ENCODE data around the gene ATG7.
"Not testable (repeated sequence)": the region's sequence is repeated elsewhere in the genome, so short reads cannot be mapped to it uniquely, and the experiment has no call there.

ATG7 gene

DNA sequence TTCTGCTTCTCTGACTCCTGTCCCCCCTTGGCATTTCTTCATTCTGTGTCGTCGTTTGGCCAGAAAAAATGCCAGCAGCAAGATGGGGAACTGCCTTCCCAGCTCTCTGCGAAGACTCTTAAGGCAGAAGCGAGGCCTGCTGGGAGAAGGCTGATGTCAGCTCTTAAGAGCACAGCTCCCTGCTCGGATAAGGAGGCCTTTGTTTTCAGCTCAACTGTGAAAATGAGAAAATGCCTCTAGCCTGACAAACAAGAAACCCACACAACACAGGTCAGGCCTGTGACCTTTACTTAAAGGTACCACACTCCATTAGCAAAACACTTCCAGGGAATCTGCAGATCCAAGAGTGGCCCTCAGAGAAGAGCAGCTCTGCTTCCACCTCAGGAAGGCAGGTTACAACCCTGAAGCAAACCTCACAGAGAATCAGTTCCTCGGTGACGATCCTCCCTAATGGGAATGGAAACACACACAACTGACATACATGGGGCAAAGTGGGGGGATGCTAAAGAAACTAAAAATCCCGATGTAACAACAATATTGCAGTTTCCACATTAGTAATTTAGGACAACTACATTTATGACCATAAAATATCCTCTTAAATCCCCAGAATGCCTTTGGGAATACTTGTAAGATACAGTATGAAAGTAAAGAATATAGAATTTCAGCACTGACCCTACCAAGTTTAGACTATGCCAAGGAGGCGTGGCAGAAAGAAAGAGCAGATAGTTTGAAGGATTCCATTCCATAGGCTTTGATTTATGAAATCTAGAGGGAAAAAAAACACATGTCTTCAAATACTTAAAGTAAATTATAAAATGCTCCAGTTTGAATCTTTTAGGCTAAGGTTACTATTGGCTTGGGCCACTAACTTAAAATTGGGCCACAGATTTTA lies 319.4 kb downstream of the ATG7 start:
- no peak for DNase-seq (ENCODE audit: low spot score)

DNA sequence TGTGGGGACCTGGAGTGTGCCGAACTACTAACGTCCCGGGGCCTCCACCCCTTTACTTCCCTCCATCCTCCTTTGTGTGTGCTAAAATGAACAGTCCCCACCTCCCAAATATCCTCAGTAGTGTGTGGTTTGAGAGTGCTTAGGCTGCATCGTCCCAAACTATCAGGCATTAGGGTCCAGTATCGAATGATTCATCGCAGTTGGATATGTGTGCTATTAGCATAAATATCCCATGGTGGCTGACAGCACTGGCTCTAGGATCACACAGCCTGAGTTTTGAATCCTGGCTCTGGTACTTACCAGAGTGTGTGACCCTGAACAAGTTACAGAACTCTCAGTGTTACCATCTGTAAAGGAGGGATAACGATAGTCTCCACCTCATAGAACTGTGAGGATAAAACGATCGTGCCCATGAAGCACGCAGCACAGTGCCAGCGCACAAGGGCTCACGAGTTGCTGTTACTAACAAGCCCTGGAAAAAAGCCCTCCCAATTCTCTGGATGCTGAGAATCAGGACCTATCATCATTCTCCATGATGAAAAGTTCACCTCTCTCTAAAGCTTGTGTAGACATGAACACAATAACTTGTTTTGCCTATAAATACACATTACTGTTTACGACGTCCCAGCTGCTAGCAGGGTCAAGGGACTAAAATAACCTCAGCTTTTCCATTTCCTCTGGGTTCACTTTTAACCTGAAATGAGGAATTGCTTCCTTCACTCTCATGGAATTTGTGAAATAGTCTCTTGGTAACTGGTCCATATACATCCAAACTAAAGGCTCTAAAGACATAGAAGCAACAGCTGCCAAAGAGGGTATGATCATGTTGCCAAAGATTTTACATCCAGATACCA lies 320.5 kb downstream of the ATG7 start:
- DNase-seq (ENCODE audit: low spot score) = no peak

DNA sequence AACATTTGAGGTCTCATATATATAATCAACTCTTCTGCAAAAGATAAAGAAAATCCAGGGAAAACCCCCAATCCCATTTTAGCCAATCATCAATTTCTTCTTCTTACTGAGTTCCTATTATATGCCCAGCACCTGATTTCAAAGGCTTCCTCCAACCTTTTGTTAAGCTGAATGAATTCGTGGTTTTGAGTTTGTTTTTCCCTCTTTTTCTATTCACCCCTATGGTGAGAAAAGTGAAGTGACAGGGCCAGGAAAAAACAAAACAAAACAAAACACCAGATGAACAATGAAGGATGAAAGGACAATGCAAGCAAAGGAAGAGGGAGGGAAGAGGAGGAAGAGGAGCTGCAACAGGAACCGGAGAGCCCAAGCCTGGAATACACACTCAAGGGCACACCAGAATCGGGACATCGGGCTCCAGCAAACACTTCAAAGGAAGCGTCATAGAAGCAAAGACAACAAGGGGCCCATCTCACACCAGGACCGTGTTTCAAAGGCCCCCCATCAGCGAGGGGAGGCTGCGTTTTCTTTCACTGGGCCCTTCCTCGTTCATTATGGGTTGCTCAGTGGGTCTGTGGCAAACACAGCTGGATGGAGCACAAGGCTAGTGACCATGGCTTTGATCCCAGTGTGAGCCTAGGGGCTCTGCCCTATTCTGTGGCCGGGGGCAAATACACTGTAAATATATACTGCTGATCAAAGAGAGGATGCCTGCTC lies 321.3 kb downstream of the ATG7 start:
- DNase-seq (ENCODE audit: low spot score) = no peak

DNA sequence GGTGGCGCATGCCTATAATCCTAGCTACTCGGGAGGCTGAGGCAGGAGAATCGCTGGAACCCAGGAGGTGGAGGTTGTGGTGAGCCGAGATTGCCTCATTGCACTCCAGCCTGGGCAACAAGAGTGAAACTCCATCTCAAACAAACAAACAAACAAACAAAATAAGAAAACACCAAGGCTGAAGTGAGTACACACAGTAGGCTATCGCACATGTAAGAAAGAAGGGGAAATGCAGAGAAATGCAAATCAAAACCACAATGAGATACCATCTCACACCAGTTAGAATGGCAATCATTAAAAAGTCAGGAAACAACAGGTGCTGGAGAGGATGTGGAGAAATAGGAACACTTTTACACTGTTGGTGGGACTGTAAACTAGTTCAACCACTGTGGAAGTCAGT lies 322.8 kb downstream of the ATG7 start:
- DNase-seq (ENCODE audit: low spot score) = not testable (repeated sequence)

DNA sequence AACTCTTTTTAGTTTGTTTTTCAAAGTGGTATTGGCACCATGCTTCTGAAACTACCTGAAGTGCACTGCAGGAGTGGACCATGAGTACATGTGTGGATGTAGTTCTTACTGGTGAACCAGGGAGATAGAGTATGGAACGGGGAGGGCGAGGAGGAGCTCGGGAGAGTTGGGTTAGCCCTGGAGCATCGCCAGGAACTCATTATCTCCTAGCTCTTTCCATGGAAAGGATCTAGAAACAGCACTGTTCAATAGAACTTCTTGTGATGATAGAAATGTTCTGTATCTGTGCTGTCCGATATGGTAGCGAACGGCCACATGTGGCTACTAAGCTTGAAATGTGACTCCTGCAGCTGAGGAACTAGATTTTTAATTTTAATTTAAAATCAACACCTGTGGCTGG lies 324.2 kb downstream of the ATG7 start:
- no peak for DNase-seq (ENCODE audit: low spot score)

DNA sequence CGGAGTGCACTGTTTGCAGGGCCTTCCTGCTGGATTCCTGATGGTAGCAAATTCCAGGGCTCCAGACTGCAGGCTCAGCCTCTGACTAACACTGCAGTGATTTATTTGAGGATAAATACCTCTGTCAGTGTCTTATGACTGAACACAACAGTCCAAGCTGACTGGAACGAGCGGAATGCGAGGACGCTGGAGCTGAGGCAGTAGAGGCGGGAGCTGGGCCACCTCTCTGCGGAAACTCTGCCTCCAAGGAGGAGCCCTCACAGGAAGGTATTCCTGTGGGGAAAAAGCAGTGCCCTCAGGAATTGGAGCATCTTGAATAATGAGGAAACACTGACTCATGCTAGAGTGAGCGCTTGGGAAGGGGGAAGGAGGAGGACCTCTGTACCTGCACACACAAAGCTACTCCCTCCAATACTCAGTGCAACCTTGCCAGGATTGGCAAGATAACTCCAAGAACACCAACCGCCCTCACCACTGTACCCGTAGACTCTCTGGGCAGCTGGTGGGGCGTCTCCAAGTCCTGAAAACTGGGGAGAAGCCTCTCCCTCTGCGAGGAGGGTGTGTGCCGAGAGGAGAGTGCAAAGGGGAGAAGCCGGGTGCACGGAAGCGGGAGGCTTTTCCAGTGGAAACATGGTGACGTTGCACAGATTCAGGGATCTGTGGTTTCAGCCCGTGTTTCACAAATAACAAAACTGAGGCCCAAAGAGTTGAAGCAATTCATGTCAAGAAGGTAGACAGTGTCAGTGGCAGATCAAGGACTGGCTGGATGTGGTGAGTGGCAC lies 328.5 kb downstream of the ATG7 start:
- DNase-seq (ENCODE audit: low spot score) = no peak

DNA sequence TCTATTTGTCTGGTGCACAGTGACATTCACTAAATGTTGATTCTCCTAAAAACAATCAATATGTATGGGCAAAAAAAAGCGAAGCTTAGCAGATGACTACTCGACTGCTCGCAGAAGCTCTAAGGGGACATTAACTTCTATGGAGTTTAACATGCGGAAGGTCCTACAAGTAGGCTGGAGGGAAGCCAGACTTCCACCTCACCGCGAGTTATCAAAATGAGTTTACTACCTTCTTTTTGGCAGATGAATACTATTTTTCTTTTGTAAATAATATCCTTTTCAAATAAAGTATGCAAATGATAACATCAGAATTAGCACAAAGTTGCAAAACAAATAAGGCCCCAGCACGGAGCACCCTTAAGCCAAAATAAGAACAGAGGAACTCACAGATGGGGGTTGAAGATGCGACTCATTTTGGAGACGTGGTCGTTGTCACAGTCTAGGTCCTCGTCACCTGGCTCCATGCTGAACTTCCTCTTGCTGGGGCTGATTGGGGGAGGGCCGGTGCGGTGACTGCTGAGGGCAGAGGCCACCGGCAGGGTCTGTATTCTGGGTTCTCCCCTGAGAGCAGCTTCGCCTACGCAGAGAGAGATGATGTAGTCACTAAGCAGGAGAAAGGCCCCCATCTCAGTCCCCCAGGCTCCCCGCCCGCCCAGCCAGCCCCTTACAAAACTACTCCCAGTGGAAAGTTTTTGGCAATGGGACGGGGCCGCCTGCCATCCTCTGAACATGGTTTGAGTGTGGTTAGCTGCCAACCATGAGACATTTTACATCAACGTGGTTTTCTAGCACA lies 329.4 kb downstream of the ATG7 start:
- DNase-seq (ENCODE audit: low spot score) = no peak

DNA sequence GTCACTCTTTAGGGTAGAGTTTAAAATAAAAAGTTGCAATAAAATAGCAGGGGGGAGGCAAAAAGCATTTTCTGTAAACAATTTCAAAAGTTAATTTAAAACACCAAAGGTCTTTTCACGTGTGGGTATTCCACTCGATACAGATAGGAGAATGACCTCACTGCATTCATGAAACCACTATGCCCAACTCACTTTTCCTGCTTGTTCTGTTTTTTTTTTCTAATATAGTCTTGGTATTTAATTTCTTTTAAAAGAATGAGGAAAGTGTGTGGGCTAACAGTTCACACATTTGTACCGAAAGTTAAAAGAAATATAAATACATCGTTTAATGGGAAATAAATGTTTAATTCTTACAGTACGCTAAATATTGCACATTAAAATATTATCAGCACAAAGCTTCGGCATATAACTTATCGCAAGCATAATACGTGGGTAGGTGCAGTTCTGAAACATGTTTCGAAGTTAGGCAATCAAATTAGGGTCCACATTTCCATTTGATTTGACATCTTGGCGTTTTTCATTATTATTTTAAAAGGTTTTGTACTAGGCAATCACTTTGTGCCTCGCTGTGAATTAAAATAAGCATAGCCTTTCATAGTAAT lies 330.1 kb downstream of the ATG7 start:
- no peak for DNase-seq (ENCODE audit: low spot score)

DNA sequence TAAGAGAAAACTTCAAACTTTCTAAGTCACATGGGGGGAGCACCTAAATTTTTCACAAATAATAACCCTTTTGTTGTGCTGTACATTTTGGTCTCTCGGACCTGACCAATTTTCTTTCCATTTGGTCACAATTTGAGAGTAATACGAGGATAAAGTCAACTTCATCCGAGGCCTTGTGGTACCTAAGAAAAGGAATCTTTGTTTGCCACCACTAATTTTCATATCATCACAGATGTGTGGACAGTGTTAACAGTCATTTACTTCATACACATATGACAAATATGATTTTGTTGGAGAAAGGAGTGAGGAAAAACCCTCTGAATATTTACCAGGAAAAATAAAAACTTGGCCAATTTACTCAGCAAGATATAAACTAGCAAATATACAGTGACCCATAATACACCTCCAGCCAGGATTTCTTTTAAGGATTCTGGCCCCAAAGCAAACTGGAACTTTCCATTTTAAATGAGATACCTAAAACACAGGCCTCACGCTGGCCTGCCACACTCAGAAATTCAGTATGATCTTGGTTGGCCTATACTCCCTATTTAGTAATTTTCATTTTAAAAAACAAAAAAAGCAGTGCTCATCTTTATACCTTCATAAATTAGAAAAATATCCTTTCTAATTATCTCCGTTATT lies 330.8 kb downstream of the ATG7 start:
- no peak for DNase-seq (ENCODE audit: low spot score)

DNA sequence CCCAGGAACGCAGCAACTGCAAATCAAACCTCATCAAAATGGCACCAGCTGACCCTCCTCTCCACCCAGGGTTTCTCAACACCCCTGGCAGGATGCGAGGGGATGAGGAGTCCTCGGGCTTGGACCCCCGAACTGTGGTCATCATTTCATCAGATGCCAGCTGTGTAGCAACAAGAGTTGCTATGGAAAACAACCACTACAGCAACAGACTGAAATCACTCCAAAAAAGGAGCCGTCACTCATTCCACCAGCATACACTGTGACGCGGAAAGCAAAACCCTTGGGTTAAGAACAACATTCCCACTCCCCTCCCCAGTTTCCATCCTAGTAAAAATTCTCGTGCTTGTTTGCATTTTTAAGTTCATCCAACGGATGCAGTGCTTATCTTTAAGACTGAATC lies 331.4 kb downstream of the ATG7 start:
- no peak for DNase-seq (ENCODE audit: low spot score)

DNA sequence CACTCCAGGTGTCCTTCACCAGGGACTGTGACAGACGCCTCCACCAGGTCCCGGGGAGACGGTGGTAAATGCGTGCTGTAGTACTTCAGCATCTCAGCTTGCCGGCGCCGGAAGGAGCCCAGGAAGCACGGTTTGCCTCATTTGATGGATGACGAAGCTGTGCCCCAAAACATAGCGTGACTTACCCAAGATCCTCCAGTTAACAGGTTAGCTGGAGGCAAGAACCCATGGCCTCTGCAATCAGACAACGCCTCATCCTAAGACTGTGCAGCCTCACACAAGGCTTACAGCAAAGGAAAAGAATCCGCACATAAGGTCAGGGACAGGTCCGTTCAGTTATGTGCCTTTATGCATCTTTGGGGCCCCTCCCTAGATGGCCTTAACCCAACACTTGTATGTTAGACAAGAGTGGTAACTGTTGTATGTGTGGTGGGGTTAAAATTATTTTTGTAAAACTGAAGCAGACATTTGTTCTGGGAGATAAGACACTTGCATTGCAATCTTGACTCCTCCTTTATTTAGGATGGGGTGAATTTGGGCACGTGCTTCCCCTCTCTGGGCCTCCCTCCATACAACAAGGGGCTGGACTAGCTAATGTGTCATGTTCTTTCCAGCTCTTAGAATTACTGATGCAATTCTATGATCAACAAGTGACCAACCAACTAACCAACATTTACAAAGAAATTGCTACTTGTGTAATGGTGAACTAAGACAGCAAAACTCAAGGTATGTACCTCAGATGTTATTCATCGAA lies 332.1 kb downstream of the ATG7 start:
- DNase-seq (ENCODE audit: low spot score) = no peak

DNA sequence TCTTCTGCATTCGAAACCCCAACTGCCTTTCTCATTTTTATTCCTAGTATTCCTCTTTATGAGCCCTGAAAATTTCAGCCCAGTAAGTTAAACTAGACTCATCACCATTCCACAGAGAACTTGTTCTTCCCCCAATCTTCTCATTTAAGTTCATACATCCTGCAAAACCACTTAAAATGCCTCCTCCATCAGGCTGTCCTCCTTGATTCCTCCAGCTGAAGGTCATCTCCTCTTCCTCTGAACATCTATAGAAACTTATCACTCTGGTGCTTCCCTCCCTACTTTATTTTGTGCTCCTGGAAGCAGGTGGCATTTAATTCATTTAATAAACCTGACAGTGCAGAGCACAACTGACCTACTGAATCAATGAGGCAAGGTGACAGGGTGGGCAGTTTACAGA lies 333.2 kb downstream of the ATG7 start:
- no peak for DNase-seq (ENCODE audit: low spot score)

DNA sequence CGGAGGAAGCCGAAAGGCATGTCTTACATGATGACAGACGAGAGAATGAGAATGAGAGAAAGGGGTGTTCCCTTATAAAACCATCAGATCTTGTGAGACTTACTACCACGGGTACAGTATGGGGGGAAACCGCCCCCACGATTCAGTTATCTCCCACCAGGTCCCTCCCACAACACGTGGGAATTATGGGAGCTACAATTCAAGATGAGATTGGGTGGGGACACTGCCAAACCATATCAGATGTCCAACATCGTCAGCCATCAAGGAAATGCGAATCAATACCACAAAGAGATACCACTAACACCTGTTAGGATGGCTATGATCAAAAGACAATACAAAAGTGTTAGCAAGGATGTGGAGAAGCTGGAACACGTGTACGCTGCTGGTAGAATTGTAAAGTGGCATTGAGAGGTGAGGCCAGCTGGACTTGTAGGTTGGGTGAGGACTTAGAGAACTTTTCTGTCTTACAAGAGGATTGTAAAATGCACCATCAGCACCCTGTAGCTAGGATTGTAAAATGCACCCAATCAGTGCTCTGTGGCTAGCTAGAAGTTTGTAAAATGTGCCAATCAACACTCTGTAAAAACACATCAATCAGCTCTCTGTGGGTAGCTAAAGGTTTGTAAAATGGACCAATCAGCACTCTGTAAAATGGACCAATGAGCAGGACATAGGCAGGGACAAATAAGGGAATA lies 334.0 kb downstream of the ATG7 start:
- DNase-seq (ENCODE audit: low spot score) = no peak

DNA sequence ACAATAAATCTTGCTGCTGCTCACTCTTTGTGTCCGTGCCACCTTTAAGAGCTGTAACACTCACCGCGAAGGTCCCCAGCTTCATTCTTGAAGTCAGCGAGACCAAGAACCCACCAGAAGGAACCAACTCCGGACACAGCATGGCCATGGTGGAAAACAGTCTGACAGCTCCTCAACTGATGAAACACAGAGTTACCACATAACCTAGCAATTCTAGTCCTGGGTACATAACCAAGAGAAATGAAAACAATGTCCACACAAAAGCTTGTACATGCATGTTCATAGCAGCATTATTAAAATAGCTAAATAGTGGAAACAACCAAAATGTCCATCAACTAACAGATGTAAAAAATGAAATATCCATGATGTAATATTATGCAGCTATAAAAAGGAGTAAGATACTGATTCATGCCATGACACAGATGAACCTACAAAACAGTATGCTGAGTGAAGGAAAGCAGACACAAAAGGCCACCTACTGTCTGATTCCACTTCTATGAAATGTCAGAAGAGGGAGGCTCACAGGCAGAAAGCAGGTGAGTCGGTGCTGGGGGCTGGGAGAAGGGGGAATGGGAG lies 334.8 kb downstream of the ATG7 start:
- no peak for DNase-seq (ENCODE audit: low spot score)

All from CD4-positive, alpha-beta T cell treated with Interleukin-6 at 100 ng/mL for 8 hours (primary cell).